Smooth muscle cell (in vitro differentiated cells): ENCODE measurements around the gene OR4C45. TPM values are rescaled to one million over a fixed set of nuclear protein-coding genes. Genes with fewer than 3 reads are reported as not detected.
"Not testable (repeated sequence)": the region's sequence is repeated elsewhere in the genome, so short reads cannot be mapped to it uniquely, and the experiment has no call there.

Source experiments
- DNase-seq: peaks from one replicate; lab custom pipeline; 2025; ENCODE audit not compliant: unreplicated experiment; lab: John Stamatoyannopoulos, UW
- H2AFZ ChIP-seq: fragments of 200-600 bp; sonication (generic); 2 replicates; pipeline ENCODE4 v1.6.0; 2016; ENCODE audit warnings: antibody characterized with exemption, low read depth, mild to moderate bottlenecking
- H3F3A ChIP-seq: fragments of 200-600 bp; sonication (generic); 2 replicates; pipeline ENCODE4 v1.6.0; 2017; ENCODE audit warnings: antibody characterized with exemption, low read depth
- H3K27ac ChIP-seq: fragments of 200-600 bp; sonication (generic); 2 replicates; pipeline ENCODE4 v1.5.1; 2016; ENCODE audit warnings: low read depth, mild to moderate bottlenecking
- H3K27me3 ChIP-seq: fragments of 200-600 bp; sonication (generic); 2 replicates; pipeline ENCODE4 v1.6.1; 2016; ENCODE audit warnings: low read depth, mild to moderate bottlenecking
- H3K36me3 ChIP-seq: fragments of 200-600 bp; sonication (generic); 2 replicates; pipeline ENCODE4 v1.5.1; 2016; ENCODE audit warnings: low read depth
- H3K4me1 ChIP-seq: fragments of 200-600 bp; sonication (generic); 2 replicates; pipeline ENCODE4 v1.5.1; 2016; ENCODE audit warnings: low read depth
- H3K4me2 ChIP-seq: fragments of 200-600 bp; sonication (generic); 2 replicates; pipeline ENCODE4 v1.6.0; 2016; ENCODE audit warnings: mild to moderate bottlenecking
- H3K4me3 ChIP-seq: fragments of 200-600 bp; sonication (generic); 2 replicates; pipeline ENCODE4 v1.5.1; 2016; ENCODE audit warnings: mild to moderate bottlenecking
- H3K79me2 ChIP-seq: fragments of 200-600 bp; sonication (generic); 2 replicates; pipeline ENCODE4 v1.6.0; 2016; ENCODE audit warnings: low read depth, mild to moderate bottlenecking
- H3K9ac ChIP-seq: fragments of 200-600 bp; sonication (generic); 2 replicates; pipeline ENCODE4 v1.6.0; 2016; ENCODE audit warnings: low read depth
- H3K9me3 ChIP-seq: fragments of 200-600 bp; sonication (generic); replicated peaks from 2 replicates; pipeline ENCODE4 v1.5.1; 2016; ENCODE audit warnings: low read depth
- H4K20me1 ChIP-seq: fragments of 200-600 bp; sonication (generic); 2 replicates; pipeline ENCODE4 v1.6.0; 2016; ENCODE audit warnings: low read depth
- WGBS: methylation state at CpG from one replicate; pipeline ENCODE4 v1.1.7; 2016; ENCODE audit warnings: low lambda C conversion rate; 5-methylcytosine and 5-hydroxymethylcytosine counted together
- polyA plus RNA-seq: library from polyadenylated mRNA; unstranded; fragments of >200 nt; fragmentation: Nextera tagmentation; extraction: Ambion mirVana; gene quantifications from 2 replicates; pipeline ENCODE4 v1.2.1, GENCODE V29; 2016
- total RNA-seq: library from RNA; depleted of rRNA; stranded (reverse); fragments of >200 nt; gene quantifications from 2 replicates; pipeline ENCODE4 v1.2.3, GENCODE V29; 2014
- TF ChIP-seq, protein P1 (sequence below): fragments of 200-600 bp; sonication (generic); IDR thresholded peaks from 2 replicates; pipeline ENCODE4 v1.5.1; 2017; ENCODE audit warnings: borderline replicate concordance, mild to moderate bottlenecking, antibody characterized with exemption; ENCODE audit not compliant: insufficient read depth, poor library complexity, severe bottlenecking

Gene OR4C45
- not detected in 2 replicates for total RNA-seq
- not detected in 2 replicates for polyA plus RNA-seq

- DNase-seq, result no peak
- no peaks in the 10 kb centered on the region for H3K4me1 ChIP-seq
- H3K9ac ChIP-seq, result no peak within 1 kb of the TSS
- no peaks in the 10 kb centered on the region for H3F3A ChIP-seq
- TF ChIP-seq, protein P1, sequence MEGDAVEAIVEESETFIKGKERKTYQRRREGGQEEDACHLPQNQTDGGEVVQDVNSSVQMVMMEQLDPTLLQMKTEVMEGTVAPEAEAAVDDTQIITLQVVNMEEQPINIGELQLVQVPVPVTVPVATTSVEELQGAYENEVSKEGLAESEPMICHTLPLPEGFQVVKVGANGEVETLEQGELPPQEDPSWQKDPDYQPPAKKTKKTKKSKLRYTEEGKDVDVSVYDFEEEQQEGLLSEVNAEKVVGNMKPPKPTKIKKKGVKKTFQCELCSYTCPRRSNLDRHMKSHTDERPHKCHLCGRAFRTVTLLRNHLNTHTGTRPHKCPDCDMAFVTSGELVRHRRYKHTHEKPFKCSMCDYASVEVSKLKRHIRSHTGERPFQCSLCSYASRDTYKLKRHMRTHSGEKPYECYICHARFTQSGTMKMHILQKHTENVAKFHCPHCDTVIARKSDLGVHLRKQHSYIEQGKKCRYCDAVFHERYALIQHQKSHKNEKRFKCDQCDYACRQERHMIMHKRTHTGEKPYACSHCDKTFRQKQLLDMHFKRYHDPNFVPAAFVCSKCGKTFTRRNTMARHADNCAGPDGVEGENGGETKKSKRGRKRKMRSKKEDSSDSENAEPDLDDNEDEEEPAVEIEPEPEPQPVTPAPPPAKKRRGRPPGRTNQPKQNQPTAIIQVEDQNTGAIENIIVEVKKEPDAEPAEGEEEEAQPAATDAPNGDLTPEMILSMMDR, result no peak
- peaks cover 2% of the 10 kb centered on the region for H3K9me3 ChIP-seq
- H2AFZ ChIP-seq, result no peak within 1 kb of the TSS
- H3K4me3 ChIP-seq, result no peak within 1 kb of the TSS
- H4K20me1 ChIP-seq, result no peaks in the 10 kb centered on the region
- H3K27ac ChIP-seq, result no peak within 1 kb of the TSS
- H3K27me3 ChIP-seq, result no peaks in the 10 kb centered on the region
- no peaks in the 10 kb centered on the region for H3K79me2 ChIP-seq
- H3K36me3 ChIP-seq, result no peaks in the 10 kb centered on the region
- H3K4me2 ChIP-seq, result no peak within 1 kb of the TSS
Observed at GRCh38 chr11:50032574-50032973, at the start of gene OR4C45. TSS of gene OR4C45 (plus strand) at chr11:50032874.

- Histone ChIP-seq H3K4me1 (no peaks in the 10 kb centered on the region), H2AFZ (no peak overlapping the region), H3K4me3 (no peak overlapping the region), H4K20me1 (no peaks in the 10 kb centered on the region), H3K27ac (no peak overlapping the region), H3K36me3 (no peaks in the 10 kb centered on the region), H3K79me2 (no peaks in the 10 kb centered on the region), H3K9me3 (peaks cover 7% of the 10 kb centered on the region), H3K4me2 (no peak overlapping the region), H3K9ac (no peak overlapping the region), H3F3A (no peaks in the 10 kb centered on the region), H3K27me3 (no peaks in the 10 kb centered on the region)
- DNase-seq, result no peak
- TF ChIP-seq, protein P1, result peak; percentile 18
- 38% methylated on average over 6 of the region's 6 CpGs for WGBS
Observed at GRCh38 chr11:49995565-49995964, 37.1 kb upstream of the OR4C45 start.

DNA sequence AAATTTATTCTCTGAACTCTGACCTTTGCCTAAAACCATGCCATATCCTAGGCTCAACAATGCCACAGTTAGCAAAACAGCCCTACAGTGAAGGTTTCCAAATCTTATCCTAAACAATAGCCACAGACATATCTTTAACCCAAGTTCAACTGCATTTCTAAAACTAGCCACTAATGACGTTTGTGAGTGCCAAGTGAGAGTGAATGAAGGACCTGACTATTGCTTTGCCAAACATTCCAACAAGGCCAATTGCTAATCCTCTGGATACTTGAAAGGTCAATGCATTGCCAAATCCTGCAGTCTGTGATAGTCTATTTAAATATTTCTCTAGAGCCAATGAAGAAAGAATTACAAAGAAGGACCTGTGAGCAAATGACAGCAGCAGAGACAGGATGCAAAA lies 2.5 kb upstream of the OR4C45 start:
- Histone ChIP-seq H3K27me3 (no peaks in the 10 kb centered on the region), H3K36me3 (no peaks in the 10 kb centered on the region), H3K4me3 (no peak overlapping the region), H3K9me3 (peaks cover 2% of the 10 kb centered on the region), H3F3A (no peaks in the 10 kb centered on the region), H2AFZ (no peak overlapping the region), H3K4me2 (no peak overlapping the region), H3K4me1 (no peaks in the 10 kb centered on the region), H3K79me2 (no peaks in the 10 kb centered on the region), H3K27ac (no peak overlapping the region), H3K9ac (no peak overlapping the region), H4K20me1 (no peaks in the 10 kb centered on the region)
- TF ChIP-seq, protein P1, result no peak
- WGBS, result 44% methylated on average over 1 of the region's 1 CpG
- DNase-seq, result no peak

DNA sequence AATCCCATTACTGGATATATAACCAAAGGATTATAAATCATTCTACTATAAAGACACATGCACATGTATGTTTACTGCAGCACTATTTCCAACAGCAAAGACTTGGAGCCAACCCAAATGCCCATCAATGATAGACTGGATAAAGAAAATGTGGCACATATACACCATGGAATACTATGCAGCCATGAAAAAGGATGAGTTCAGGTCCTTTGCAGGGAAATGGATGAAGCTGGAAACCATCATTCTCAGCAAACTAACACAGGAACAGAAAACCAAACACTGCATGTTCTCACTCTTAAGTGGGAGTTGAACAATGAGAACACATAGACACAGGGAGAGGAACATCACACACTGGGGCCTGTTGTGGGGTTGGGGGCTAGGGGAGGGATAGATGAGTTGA lies 3.6 kb downstream of the OR4C45 start:
- not testable (repeated sequence) for H3F3A ChIP-seq, H4K20me1 ChIP-seq, H3K4me3 ChIP-seq, H3K27ac ChIP-seq, H3K4me2 ChIP-seq, DNase-seq, H3K9ac ChIP-seq, H3K79me2 ChIP-seq, H3K9me3 ChIP-seq, H3K4me1 ChIP-seq, H3K27me3 ChIP-seq, H3K36me3 ChIP-seq, H2AFZ ChIP-seq
